ENCODE results near the gene NWD2. TPM values are rescaled to one million over a fixed set of nuclear protein-coding genes. Genes with fewer than 3 reads are reported as not detected.
A peak's percentile ranks its signal among the peaks of the same experiment; 100 is the strongest.

The NWD2 gene
- total RNA-seq, 1 experiment from 2014 or later = under 0.01 TPM

DNA sequence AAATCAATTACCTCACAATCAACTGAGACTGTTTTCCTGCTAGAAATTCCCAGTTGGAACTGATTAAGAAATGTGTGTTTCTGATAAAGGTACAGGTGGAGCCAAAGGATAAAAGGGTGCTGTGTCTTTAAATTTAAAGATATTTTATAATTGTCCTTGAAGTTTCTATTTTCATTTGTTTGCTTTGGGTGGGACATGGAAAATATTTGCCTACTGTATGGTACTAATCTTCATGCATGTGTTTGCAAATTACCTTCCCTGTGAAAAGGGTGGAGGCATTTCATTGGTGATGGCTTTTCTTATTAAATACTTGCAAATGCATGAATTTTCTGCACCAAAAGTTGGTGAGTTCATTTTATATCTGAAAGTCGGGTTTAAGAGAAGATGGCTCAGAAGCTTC lies 225.7 kb downstream of the NWD2 start:
- POLR2A ChIA-PET (ENCODE audit: unreplicated experiment) = no interaction called here
- no peak overlapping the region for H3K9ac ChIP-seq (ENCODE audit: low read length)
- no peaks in the 10 kb centered on the region for H4K20me1 ChIP-seq (ENCODE audit: low read length)
- peaks cover 28% of the 10 kb centered on the region; the same call in 1 of the 2 replicates for H3K4me1 ChIP-seq (ENCODE audit: insufficient read depth, low read length)
- H3K36me3 ChIP-seq (ENCODE audit: low read depth, low read length) = no peaks in the 10 kb centered on the region
- H3K27ac ChIP-seq (ENCODE audit: low read length) = no peak overlapping the region
- H3K4me3 ChIP-seq (ENCODE audit: low read length) = no peak overlapping the region
- no peaks in the 10 kb centered on the region for H3K27me3 ChIP-seq (ENCODE audit: low read length)
- CTCF ChIA-PET = no interaction called here
- 0 out of 2 replicates have a peak overlapping the region, but pooled peaks have one; percentile 27 for H3K4me2 ChIP-seq (ENCODE audit: low read length)
- H3K79me2 ChIP-seq (ENCODE audit: low read length) = 0 out of 2 replicates have a peak, but pooled peaks cover 3% of the 10 kb centered on the region
- intact Hi-C loops (cut with micrococcal nuclease) = loop anchor here (5.0 kb wide), 1 partner anchor 57 kb away; no protein-coding TSS in a partner anchor
- BruUV-seq (replicated peaks) = no TSS peak
- TF ChIP-seq EZH2 (IDR thresholded peaks at IDR 0.05; ENCODE audit: low read length, unreplicated experiment) = no peak
- no peak for TF ChIP-seq CTCF (conservative IDR thresholded peaks at IDR 0.05; ENCODE audit: low read depth, low read length)
- TF ChIP-seq EZH2phosphoT487 (IDR thresholded peaks at IDR 0.05; ENCODE audit: borderline replicate concordance, low read length) = no peak
- H3K9me3 ChIP-seq (ENCODE audit: low read length) = no peaks in the 10 kb centered on the region
- no peak overlapping the region for H2AFZ ChIP-seq (ENCODE audit: low read length)
- no peaks in the 10 kb centered on the region for H3F3A ChIP-seq (ENCODE audit: low read length, unreplicated experiment)
- no peaks in the 10 kb centered on the region for H3K9me2 ChIP-seq (replicated peaks; ENCODE audit: low read length)
- ATAC-seq = no peak
- DNase-seq = no peak

- H3K79me2 ChIP-seq (ENCODE audit: low read length) = 0 out of 2 replicates have a peak, but pooled peaks cover 3% of the 10 kb centered on the region
- no peak overlapping the region for H3K9ac ChIP-seq (ENCODE audit: low read length)
- POLR2A ChIA-PET (ENCODE audit: unreplicated experiment) = no interaction called here
- no peaks in the 10 kb centered on the region for H3K9me2 ChIP-seq (replicated peaks; ENCODE audit: low read length)
- H3K4me3 ChIP-seq (ENCODE audit: low read length) = no peak overlapping the region
- H3F3A ChIP-seq (ENCODE audit: low read length, unreplicated experiment) = no peaks in the 10 kb centered on the region
- CTCF ChIA-PET = no interaction called here
- no peaks in the 10 kb centered on the region for H4K20me1 ChIP-seq (ENCODE audit: low read length)
- peak overlapping the region; percentile 31; the same call in 1 of the 2 replicates for H3K4me2 ChIP-seq (ENCODE audit: low read length)
- no peaks in the 10 kb centered on the region for H3K36me3 ChIP-seq (ENCODE audit: low read depth, low read length)
- no peak for DNase-seq
- no peaks in the 10 kb centered on the region for H3K27me3 ChIP-seq (ENCODE audit: low read length)
- H3K9me3 ChIP-seq (ENCODE audit: low read length) = no peaks in the 10 kb centered on the region
- H2AFZ ChIP-seq (ENCODE audit: low read length) = no peak overlapping the region
- ATAC-seq = no peak
- no peak overlapping the region for H3K27ac ChIP-seq (ENCODE audit: low read length)
- peaks cover 32% of the 10 kb centered on the region; the same call in 1 of the 2 replicates for H3K4me1 ChIP-seq (ENCODE audit: insufficient read depth, low read length)
- TF ChIP-seq EZH2phosphoT487 (IDR thresholded peaks at IDR 0.05; ENCODE audit: borderline replicate concordance, low read length) (no peak), EZH2 (IDR thresholded peaks at IDR 0.05; ENCODE audit: low read length, unreplicated experiment) (no peak), CTCF (conservative IDR thresholded peaks at IDR 0.05; ENCODE audit: low read depth, low read length) (no peak)
- intact Hi-C loops (cut with micrococcal nuclease) = loop anchor here (5.0 kb wide), 1 partner anchor 56 kb away; no protein-coding TSS in a partner anchor
- BruUV-seq (replicated peaks) = no TSS peak
Observed at GRCh38 chr4:37471093-37471492, 226.6 kb downstream of the NWD2 start.

DNA sequence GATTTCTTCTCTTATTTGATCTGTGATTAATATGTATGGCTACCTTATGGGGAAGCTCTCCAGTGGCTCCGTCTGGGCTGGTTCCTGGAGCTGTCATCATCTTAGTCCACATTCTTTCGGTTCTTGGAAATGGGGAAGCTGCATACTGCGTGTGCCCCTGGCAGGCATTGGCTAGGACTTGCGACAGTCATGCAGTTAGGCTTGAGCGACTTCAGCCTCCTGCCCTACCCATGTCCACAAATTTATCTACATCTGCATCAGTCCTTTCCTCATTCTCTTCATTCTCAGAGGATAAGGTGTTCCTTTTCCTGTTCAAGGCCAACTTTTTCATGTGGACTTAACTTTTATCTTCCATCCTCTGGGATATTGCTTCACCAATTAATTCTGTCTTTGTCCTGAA lies 227.4 kb downstream of the NWD2 start:
- peak overlapping the region; percentile 30 for H3K4me2 ChIP-seq (ENCODE audit: low read length)
- H3K79me2 ChIP-seq (ENCODE audit: low read length) = 0 out of 2 replicates have a peak, but pooled peaks cover 3% of the 10 kb centered on the region
- no peak overlapping the region; the same call in 1 of the 2 replicates for H3K27ac ChIP-seq (ENCODE audit: low read length)
- H3K9ac ChIP-seq (ENCODE audit: low read length) = no peak overlapping the region
- ChIA-PET POLR2A (ENCODE audit: unreplicated experiment) (no interaction called here), CTCF (no interaction called here)
- no peaks in the 10 kb centered on the region for H3F3A ChIP-seq (ENCODE audit: low read length, unreplicated experiment)
- BruUV-seq (replicated peaks) = no TSS peak
- ATAC-seq (peak; percentile 86), DNase-seq (peak; percentile 71)
- no peak for TF ChIP-seq EZH2phosphoT487 (IDR thresholded peaks at IDR 0.05; ENCODE audit: borderline replicate concordance, low read length)
- no peak for TF ChIP-seq CTCF (conservative IDR thresholded peaks at IDR 0.05; ENCODE audit: low read depth, low read length)
- TF ChIP-seq EZH2 (IDR thresholded peaks at IDR 0.05; ENCODE audit: low read length, unreplicated experiment) = no peak
- intact Hi-C loops (cut with micrococcal nuclease) = loop anchor here (5.0 kb wide), 1 partner anchor 55 kb away; no protein-coding TSS in a partner anchor
- H2AFZ ChIP-seq (ENCODE audit: low read length) = no peak overlapping the region
- H3K9me2 ChIP-seq (replicated peaks; ENCODE audit: low read length) = no peaks in the 10 kb centered on the region
- H3K4me3 ChIP-seq (ENCODE audit: low read length) = no peak overlapping the region
- H3K27me3 ChIP-seq (ENCODE audit: low read length) = no peaks in the 10 kb centered on the region
- H3K4me1 ChIP-seq (ENCODE audit: insufficient read depth, low read length) = peaks cover 32% of the 10 kb centered on the region; the same call in 1 of the 2 replicates
- no peaks in the 10 kb centered on the region for H4K20me1 ChIP-seq (ENCODE audit: low read length)
- no peaks in the 10 kb centered on the region for H3K36me3 ChIP-seq (ENCODE audit: low read depth, low read length)
- H3K9me3 ChIP-seq (ENCODE audit: low read length) = no peaks in the 10 kb centered on the region
